ES-I3 (cell line): Measurements from ENCODE around the gene DAZAP2.
"Not testable (repeated sequence)": the region's sequence is repeated elsewhere in the genome, so short reads cannot be mapped to it uniquely, and the experiment has no call there.

Source experiments
- H3K36me3 ChIP-seq: 2 replicates; pipeline ENCODE4 v1.6.1; 2013; ENCODE audit warnings: mild to moderate bottlenecking, low read length, control low read depth, moderate library complexity; ENCODE audit not compliant: insufficient read depth
- H3K4me1 ChIP-seq: 2 replicates; pipeline ENCODE4 v1.6.1; 2013; ENCODE audit warnings: mild to moderate bottlenecking, control low read depth, low read length; ENCODE audit not compliant: insufficient read depth
- H3K9ac ChIP-seq: 2 replicates; pipeline ENCODE4 v1.6.1; 2013; ENCODE audit warnings: low read depth, mild to moderate bottlenecking, low read length, moderate library complexity
- H3K9me3 ChIP-seq: 2 replicates; pipeline ENCODE4 v1.6.1; 2013; ENCODE audit warnings: mild to moderate bottlenecking, low read length, moderate library complexity; ENCODE audit not compliant: control insufficient read depth, insufficient read depth

The DAZAP2 gene

GRCh38 chr12:51291603-51292513 lies 53.2 kb downstream of the DAZAP2 start:
- H3K9ac ChIP-seq, H3K4me1 ChIP-seq, H3K36me3 ChIP-seq: not testable (repeated sequence)

More at GRCh38 chr12:51291603-51292513, 53.2 kb downstream of the DAZAP2 start:
- H3K9me3 ChIP-seq: not testable (repeated sequence)
